K562 (cell line): ENCODE measurements around the gene ABL1. TPM values are rescaled to one million over a fixed set of nuclear protein-coding genes. Genes with fewer than 3 reads are reported as not detected.

Experiments used
- CHD4 ChIP-seq: fragments of 200-600 bp; sonication (generic); IDR thresholded peaks from 3 replicates; pipeline ENCODE4 v1.6.1; 2012; ENCODE audit warnings: low read depth, mild to moderate bottlenecking, mixed read lengths, low read length, inconsistent platforms; ENCODE audit not compliant: insufficient read depth, insufficient replicate concordance, poor library complexity, severe bottlenecking
- FOXM1 ChIP-seq, 2 experiments: fragments of 450-650 bp in 1 of 2; sonication (generic) in 1 of 2; formaldehyde crosslinking in 1 of 2; IDR thresholded peaks; 2 replicates each; pipeline versions ENCODE4 v1.6.1 to v1.9.0; 2017 to 2022; ENCODE audit warnings: low read depth in 2 of 2, mild to moderate bottlenecking in 2 of 2, missing genetic modification reagents in 1 of 2, moderate library complexity in 1 of 2
- KLF16 ChIP-seq: IDR thresholded peaks from 2 replicates; pipeline ENCODE4 v1.6.1; 2016; ENCODE audit warnings: antibody characterized with exemption
- NUFIP1 ChIP-seq: fragments of 450-650 bp; IDR thresholded peaks from 2 replicates; pipeline ENCODE4 v1.6.1; 2018; ENCODE audit not compliant: partially characterized antibody
- ZEB2 ChIP-seq: fragments of 450-650 bp; IDR thresholded peaks from 2 replicates; pipeline ENCODE4 v1.6.1; 2016
- polyA plus RNA-seq, 8 experiments: library from polyadenylated mRNA; depleted of rRNA in 4 of 8; stranded (reverse) in 5 of 8; unstranded in 3 of 8; fragments of >200 nt; fragmentation: Nextera tagmentation in 2 of 8; fragmentation: Illumina TruSeq in 1 of 8; extraction: Ambion mirVana in 2 of 8; extraction: Trizol in 1 of 8; gene quantifications; 2 replicates each; pipeline versions ENCODE4 v1.2.1 to v1.2.3, GENCODE V29; 2011 to 2014; ENCODE audit warnings: inconsistent platforms in 1 of 8, missing spikeins in 1 of 8
- total RNA-seq, 7 experiments: library from RNA; depleted of rRNA in 6 of 7; stranded (reverse); fragments of >200 nt in 6 of 7; fragmentation: Illumina TruSeq in 2 of 7; extraction: Trizol in 2 of 7; gene quantifications; 2 replicates each; pipeline versions ENCODE4 v1.2.1 to v1.2.3, GENCODE V29; 2011 to 2021; ENCODE audit warnings: low replicate concordance in 1 of 7
- TF ChIP-seq, protein P1 (sequence below): fragments of 250-450 bp; sonication (Bioruptor Pico); IDR thresholded peaks from 2 replicates; pipeline ENCODE4 v1.4.0; 2020
- TF ChIP-seq, protein P2 (sequence below): fragments of 250-450 bp; sonication (Bioruptor Pico); IDR thresholded peaks from 2 replicates; pipeline ENCODE4 v1.5.0; 2020; ENCODE audit warnings: mild to moderate bottlenecking, borderline replicate concordance
- TF ChIP-seq, protein P3 (sequence below): fragments of 150-350 bp; conservative IDR thresholded peaks from 2 replicates; pipeline ENCODE4 v1.6.1; 2014; ENCODE audit warnings: low read length
- TF ChIP-seq, protein P4 (sequence below): sonication (generic); formaldehyde crosslinking; IDR thresholded peaks from 2 replicates; pipeline ENCODE4 v1.8.1; 2022; ENCODE audit warnings: missing genetic modification reagents
- TF ChIP-seq, protein P5 (sequence below): sonication (generic); formaldehyde crosslinking; IDR thresholded peaks from 2 replicates; pipeline ENCODE4 v1.8.1; 2022; ENCODE audit warnings: missing genetic modification reagents

The ABL1 gene
- total and polyA plus RNA-seq, 9 of the 15 experiments (the other 6 are each of a cell fraction or from before 2014, with no cell fraction given) = 1.5 to 130 (median 37.8) TPM

DNA sequence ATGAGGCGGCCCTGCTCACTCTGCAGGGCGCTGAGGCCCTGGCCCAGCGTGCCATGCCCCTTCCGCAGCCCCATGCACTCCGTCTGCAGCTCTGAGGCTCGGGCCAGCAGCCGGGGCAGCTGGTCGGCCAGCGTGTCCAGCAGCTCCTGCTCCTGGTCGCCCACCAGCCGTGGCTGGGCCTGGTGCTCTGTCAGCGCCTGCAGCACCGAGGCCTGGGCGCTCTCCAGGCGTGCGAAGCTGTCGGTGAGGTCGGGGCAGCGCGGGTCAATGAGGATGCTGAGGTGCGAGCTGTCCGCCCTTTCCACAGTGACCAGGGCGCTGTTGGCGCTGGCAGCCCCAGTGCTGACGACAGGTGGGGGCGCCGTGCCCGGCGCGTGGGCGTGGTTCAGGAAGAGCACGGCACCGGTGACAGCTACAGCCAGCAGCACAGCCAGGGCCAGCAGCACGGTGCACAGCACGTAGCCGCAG is 94.6 kb downstream of the ABL1 start (continued):
- TF ChIP-seq, protein P1, sequence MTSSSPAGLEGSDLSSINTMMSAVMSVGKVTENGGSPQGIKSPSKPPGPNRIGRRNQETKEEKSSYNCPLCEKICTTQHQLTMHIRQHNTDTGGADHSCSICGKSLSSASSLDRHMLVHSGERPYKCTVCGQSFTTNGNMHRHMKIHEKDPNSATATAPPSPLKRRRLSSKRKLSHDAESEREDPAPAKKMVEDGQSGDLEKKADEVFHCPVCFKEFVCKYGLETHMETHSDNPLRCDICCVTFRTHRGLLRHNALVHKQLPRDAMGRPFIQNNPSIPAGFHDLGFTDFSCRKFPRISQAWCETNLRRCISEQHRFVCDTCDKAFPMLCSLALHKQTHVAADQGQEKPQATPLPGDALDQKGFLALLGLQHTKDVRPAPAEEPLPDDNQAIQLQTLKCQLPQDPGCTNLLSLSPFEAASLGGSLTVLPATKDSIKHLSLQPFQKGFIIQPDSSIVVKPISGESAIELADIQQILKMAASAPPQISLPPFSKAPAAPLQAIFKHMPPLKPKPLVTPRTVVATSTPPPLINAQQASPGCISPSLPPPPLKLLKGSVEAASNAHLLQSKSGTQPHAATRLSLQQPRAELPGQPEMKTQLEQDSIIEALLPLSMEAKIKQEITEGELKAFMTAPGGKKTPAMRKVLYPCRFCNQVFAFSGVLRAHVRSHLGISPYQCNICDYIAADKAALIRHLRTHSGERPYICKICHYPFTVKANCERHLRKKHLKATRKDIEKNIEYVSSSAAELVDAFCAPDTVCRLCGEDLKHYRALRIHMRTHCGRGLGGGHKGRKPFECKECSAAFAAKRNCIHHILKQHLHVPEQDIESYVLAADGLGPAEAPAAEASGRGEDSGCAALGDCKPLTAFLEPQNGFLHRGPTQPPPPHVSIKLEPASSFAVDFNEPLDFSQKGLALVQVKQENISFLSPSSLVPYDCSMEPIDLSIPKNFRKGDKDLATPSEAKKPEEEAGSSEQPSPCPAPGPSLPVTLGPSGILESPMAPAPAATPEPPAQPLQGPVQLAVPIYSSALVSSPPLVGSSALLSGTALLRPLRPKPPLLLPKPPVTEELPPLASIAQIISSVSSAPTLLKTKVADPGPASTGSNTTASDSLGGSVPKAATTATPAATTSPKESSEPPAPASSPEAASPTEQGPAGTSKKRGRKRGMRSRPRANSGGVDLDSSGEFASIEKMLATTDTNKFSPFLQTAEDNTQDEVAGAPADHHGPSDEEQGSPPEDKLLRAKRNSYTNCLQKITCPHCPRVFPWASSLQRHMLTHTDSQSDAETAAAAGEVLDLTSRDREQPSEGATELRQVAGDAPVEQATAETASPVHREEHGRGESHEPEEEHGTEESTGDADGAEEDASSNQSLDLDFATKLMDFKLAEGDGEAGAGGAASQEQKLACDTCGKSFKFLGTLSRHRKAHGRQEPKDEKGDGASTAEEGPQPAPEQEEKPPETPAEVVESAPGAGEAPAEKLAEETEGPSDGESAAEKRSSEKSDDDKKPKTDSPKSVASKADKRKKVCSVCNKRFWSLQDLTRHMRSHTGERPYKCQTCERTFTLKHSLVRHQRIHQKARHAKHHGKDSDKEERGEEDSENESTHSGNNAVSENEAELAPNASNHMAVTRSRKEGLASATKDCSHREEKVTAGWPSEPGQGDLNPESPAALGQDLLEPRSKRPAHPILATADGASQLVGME (CRISPR knock-in tag) = no peak
- TF ChIP-seq, protein P2, sequence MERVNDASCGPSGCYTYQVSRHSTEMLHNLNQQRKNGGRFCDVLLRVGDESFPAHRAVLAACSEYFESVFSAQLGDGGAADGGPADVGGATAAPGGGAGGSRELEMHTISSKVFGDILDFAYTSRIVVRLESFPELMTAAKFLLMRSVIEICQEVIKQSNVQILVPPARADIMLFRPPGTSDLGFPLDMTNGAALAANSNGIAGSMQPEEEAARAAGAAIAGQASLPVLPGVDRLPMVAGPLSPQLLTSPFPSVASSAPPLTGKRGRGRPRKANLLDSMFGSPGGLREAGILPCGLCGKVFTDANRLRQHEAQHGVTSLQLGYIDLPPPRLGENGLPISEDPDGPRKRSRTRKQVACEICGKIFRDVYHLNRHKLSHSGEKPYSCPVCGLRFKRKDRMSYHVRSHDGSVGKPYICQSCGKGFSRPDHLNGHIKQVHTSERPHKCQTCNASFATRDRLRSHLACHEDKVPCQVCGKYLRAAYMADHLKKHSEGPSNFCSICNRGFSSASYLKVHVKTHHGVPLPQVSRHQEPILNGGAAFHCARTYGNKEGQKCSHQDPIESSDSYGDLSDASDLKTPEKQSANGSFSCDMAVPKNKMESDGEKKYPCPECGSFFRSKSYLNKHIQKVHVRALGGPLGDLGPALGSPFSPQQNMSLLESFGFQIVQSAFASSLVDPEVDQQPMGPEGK (CRISPR knock-in tag) = no peak
- no peak for TF ChIP-seq ZEB2
- no peak for TF ChIP-seq KLF16
- TF ChIP-seq, protein P3, sequence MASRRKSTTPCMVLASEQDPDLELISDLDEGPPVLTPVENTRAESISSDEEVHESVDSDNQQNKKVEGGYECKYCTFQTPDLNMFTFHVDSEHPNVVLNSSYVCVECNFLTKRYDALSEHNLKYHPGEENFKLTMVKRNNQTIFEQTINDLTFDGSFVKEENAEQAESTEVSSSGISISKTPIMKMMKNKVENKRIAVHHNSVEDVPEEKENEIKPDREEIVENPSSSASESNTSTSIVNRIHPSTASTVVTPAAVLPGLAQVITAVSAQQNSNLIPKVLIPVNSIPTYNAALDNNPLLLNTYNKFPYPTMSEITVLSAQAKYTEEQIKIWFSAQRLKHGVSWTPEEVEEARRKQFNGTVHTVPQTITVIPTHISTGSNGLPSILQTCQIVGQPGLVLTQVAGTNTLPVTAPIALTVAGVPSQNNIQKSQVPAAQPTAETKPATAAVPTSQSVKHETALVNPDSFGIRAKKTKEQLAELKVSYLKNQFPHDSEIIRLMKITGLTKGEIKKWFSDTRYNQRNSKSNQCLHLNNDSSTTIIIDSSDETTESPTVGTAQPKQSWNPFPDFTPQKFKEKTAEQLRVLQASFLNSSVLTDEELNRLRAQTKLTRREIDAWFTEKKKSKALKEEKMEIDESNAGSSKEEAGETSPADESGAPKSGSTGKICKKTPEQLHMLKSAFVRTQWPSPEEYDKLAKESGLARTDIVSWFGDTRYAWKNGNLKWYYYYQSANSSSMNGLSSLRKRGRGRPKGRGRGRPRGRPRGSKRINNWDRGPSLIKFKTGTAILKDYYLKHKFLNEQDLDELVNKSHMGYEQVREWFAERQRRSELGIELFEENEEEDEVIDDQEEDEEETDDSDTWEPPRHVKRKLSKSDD = 0 out of 2 replicates have a peak, but pooled peaks have one; percentile 20
- no peak for TF ChIP-seq FOXM1 (IDR thresholded peaks at IDR 0.05; ENCODE audit: low read depth)
- no peak for TF ChIP-seq FOXM1 (CRISPR knock-in tag; IDR thresholded peaks at IDR 0.05; ENCODE audit: low read depth)
- TF ChIP-seq NUFIP1 = no peak
- TF ChIP-seq, protein P4, sequence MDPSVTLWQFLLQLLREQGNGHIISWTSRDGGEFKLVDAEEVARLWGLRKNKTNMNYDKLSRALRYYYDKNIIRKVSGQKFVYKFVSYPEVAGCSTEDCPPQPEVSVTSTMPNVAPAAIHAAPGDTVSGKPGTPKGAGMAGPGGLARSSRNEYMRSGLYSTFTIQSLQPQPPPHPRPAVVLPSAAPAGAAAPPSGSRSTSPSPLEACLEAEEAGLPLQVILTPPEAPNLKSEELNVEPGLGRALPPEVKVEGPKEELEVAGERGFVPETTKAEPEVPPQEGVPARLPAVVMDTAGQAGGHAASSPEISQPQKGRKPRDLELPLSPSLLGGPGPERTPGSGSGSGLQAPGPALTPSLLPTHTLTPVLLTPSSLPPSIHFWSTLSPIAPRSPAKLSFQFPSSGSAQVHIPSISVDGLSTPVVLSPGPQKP = no peak
- TF ChIP-seq CHD4 = no peak
- TF ChIP-seq, protein P5, sequence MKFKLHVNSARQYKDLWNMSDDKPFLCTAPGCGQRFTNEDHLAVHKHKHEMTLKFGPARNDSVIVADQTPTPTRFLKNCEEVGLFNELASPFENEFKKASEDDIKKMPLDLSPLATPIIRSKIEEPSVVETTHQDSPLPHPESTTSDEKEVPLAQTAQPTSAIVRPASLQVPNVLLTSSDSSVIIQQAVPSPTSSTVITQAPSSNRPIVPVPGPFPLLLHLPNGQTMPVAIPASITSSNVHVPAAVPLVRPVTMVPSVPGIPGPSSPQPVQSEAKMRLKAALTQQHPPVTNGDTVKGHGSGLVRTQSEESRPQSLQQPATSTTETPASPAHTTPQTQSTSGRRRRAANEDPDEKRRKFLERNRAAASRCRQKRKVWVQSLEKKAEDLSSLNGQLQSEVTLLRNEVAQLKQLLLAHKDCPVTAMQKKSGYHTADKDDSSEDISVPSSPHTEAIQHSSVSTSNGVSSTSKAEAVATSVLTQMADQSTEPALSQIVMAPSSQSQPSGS (CRISPR knock-in tag) = no peak
